GM21723 (cell line): ENCODE measurements around the gene RPS6KC1.
"Not testable (repeated sequence)": the region's sequence is repeated elsewhere in the genome, so short reads cannot be mapped to it uniquely, and the experiment has no call there.

ENCODE experiments used
- ATAC-seq: cut with Tn5 transposase; IDR thresholded peaks from one replicate; pipeline ENCODE4 v1.9.1; 2021; ENCODE audit warnings: mild to moderate bottlenecking, moderate library complexity; ENCODE audit not compliant: unreplicated experiment

RPS6KC1 gene

DNA sequence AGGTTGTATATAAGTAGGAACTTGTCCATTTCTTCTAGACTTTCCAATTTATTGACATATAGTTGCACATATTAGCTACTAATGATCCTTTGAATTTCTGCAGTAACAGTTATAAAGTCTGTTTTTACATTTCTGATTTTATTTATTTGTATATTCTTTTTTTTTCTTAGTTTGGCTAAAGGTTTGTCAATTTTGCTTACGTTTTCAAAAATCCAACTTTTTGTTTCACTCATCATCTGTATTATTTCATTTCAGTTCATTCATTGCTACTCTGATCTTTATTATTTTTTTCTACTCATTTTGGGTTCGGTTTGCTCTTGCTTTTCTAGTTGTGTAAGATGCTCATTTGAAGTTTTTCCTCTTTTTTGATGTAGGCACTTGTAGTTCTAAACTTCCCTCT lies 97.9 kb downstream of the RPS6KC1 start:
- ATAC-seq: no peak

DNA sequence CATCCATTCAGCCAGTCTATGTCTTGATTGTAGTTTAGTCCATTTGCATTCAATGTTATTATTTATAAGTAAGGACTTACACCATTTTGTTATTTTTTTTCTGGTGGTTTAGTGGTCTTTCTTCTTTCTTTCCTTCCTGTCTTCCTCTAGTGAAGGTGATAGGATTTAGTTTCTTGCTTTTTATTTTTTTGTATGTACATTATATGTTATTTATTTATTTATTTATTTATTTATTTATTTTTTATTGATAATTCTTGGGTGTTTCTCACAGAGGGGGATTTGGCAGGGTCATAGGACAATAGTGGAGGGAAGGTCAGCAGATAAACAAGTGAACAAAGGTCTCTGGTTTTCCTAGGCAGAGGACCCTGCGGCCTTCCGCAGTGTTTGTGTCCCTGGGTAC lies 99.0 kb downstream of the RPS6KC1 start:
- not testable (repeated sequence) for ATAC-seq

GRCh38 chr1:213154056-213154685 lies 103.1 kb downstream of the RPS6KC1 start:
- ATAC-seq: no peak

- no peak for ATAC-seq
Observed at GRCh38 chr1:213159376-213159775, 108.3 kb downstream of the RPS6KC1 start.

- ATAC-seq: not testable (repeated sequence)
Observed at GRCh38 chr1:213160442-213160841, 109.4 kb downstream of the RPS6KC1 start.

- no peak for ATAC-seq
Observed at GRCh38 chr1:213162338-213162737, 111.3 kb downstream of the RPS6KC1 start.

GRCh38 chr1:213162862-213163261 lies 111.8 kb downstream of the RPS6KC1 start:
- no peak for ATAC-seq

GRCh38 chr1:213163278-213163711 lies 112.3 kb downstream of the RPS6KC1 start:
- ATAC-seq: no peak

DNA sequence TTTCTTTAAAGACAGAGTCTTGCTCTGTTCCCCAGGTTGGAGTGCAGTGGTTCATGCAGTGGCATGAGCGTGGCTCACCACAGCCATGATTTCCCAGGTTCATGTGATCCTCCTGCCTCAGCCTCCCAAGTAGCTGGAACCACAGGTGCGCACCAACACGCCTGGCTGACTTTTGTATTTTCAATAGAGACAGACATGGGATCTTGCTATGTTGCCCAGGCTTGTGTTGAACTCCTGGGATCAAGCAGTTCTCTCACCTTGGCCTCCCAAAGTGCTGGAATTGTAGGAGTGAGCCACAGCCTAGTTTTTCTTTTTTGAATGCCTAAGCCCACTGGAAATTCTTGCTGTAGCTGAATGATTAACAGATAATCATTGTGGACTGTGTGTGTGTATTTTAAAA lies 113.5 kb downstream of the RPS6KC1 start:
- no peak for ATAC-seq

GRCh38 chr1:213166852-213167251 lies 115.8 kb downstream of the RPS6KC1 start:
- no peak for ATAC-seq

DNA sequence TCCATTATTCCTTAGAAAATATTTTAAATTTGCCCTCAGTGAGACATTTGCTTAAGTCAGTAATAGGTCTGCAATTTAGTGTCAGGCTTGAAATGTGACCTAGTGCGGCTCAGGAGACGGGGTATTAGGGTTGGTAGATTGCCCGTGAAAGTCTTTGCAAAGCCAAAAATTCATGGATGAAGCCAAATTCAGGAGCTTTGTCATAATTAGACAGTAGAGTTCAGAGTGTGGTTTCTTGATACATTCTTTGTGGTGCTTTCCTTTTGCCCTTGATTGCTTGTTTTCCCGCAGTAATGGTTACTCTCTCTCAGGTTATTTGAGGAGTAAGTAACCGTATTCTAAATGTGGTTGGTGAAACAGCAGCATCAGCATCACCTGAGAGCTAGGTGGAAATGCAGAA lies 120.7 kb downstream of the RPS6KC1 start:
- no peak for ATAC-seq

DNA sequence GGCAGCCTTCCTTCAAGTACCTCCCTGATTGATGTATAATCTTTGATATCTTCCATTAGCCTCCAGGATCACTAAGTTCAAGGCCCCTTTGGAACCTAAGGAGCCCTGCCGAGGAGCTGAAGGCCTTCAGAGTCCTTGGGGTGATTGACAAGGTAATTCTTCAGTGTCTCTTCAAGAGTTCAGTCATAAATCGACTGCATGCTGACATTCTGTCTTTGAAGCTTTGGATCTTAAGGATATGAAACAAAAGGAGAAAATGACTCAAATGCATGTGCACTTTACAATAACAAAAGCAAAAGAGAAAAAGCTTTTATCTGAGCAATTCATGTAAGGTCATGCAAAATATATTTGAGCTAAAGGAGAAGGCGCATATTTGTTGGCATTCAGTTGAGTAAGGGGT lies 125.3 kb downstream of the RPS6KC1 start:
- ATAC-seq: no peak

DNA sequence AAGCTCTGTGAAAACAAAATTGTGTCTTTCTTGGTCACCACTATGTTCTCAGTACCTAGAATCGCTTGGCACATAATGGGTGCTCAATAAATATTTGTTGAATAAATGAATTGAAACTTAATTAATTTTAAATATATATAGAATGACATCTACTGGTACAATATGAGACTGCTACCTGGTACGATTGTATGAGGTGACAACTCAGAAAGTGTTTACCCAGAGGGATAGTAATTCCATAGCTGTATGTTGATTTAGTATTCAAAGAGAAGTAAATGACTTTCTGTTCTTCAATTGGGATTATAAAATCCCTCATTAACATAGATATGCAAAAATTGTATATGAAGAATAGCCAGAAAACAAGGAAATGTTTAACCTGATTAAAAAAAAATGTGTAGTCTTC lies 128.7 kb downstream of the RPS6KC1 start:
- no peak for ATAC-seq

DNA sequence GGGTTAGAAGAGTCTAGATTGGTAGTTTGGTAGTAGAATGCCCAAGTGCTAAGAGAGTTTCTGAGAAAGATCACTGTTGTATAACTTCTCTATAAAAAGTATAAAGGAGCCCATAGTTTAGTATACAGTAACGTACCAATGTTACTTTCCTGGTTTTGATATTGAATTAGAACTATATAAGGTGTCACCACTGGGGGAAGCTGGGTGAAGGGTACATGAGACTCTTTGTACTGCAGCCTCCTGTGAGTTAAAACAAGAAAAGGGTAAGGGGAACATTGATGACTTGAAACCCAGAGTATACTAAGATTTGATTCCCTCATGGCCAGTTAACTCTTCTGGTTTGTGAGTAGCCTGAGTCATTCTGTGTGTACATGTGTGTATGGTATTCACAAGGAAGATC lies 129.8 kb downstream of the RPS6KC1 start:
- no peak for ATAC-seq

GRCh38 chr1:213183036-213183672 lies 132.1 kb downstream of the RPS6KC1 start:
- no peak for ATAC-seq

DNA sequence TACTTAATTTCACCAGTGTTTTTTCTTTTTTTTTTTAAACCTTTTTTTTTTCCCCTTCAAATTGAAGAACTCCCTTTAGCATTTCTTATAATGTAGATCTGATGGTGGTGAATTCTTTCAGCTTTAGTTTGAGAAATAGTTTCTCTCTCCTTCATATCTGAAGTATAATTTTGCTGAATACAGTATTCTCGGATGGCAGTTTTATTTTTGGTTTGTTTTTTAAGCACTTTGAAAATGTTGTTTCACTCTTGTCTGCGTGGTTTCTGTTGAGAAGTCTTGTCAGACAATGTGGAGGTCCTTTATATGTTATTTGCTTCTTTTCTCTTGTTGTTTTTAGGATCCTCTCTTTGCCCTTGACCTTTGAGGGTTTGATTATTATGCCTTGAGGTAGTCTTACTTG lies 135.1 kb downstream of the RPS6KC1 start:
- ATAC-seq: no peak

- ATAC-seq: no peak
Observed at GRCh38 chr1:213192026-213192425, 141.0 kb downstream of the RPS6KC1 start.

DNA sequence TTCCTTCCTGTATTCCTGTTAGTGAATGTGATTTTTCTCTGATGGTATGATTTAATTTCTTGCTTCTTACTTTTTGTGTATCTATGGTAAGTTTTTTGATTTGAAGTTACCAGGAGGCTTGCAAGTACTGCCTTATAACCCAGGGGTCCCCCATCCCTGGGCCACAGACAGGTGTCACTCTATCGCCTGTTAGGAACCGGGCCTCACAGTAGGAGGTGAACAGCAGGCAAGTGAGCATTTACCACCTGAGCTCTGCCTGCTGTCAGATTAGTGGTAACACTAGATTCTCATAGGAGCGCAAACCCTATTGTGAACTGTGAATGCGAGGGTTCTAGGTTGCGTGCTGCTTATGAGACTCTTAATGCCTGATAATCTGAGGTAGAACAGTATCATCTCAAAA lies 143.3 kb downstream of the RPS6KC1 start:
- ATAC-seq: no peak

DNA sequence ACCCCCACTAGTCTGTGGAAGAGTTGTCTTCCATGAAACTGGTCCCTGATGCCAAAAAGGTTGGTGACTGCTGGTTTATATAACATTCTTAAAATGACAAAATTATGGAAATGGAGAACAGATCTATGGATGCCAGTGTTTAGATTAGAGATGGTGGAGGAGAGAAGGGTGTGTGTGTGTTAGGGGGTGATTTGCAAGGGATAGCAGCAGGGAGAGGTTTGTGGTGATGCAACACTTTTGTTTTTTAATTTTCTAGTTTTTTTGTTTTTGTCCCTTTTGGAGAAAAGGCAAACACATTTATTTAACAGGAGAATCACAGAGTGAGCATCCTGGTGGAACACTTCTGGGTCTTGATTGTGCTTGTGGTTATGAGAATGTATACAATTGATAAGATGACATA lies 143.8 kb downstream of the RPS6KC1 start:
- no peak for ATAC-seq

DNA sequence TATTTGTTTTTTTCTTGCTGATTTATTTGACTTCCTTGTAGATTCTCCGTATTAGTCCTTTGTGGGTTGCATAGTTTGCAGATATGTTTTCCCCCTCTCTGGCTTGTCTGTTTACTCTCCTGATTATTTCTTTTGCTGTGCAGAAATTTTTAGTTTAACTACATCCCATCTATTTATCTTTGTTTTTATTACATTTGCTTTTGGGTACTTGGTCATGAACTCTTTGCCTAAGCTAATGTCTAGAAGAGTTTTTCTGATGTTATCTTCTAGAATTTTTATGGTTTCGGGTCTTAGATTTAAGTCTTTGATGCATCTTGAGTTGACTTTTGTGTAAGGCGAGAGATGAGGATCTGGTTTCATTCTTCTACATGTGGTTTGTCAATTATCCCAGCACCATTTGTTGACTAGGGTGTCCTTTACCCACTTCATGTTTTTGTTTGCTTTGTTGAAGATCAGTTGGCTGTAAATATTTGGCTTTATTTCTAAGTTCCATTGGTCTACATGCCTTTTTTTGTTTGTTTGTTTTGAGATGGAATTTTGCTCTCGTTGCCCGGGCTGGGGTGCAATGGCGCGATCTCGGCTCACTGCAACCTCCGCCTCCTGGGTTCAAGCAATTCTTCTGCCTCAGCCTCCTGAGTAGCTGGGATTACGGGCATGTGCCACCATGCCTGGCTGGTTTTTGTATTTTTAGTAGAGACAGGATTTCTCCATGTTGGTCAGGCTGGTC lies 145.4 kb downstream of the RPS6KC1 start:
- not testable (repeated sequence) for ATAC-seq

DNA sequence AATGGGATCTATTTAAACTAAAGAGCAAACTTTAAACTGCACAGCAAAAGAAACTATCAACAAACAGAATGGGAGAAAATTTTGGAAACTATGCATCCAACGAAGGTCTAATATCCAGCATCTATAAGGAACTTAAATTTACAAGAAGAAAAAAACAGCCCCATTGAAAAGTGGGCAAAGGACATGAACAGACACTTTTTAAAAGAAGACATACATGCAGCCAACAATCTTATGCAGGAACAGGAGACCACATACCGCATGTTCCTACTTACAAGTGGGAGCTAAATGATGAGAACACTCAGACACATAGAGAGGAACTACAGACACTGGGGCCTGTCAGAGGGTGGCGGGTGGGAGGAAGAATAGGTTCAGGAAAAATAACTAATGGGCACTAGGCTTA lies 149.6 kb downstream of the RPS6KC1 start:
- ATAC-seq: no peak
